D721Med (cell line): ENCODE measurements around the gene IFI16.
"Not testable (repeated sequence)": the region's sequence is repeated elsewhere in the genome, so short reads cannot be mapped to it uniquely, and the experiment has no call there.

Source experiments
- DNase-seq: peaks from one replicate; pipeline ENCODE4 v3.0.0; 2011; ENCODE audit warnings: low spot score; ENCODE audit not compliant: insufficient read length
- FAIRE-seq: peaks from 2 replicates; lab custom pipeline; 2011; peaks lifted over from hg19 to GRCh38; lab: Jason Lieb, UNC
- TF ChIP-seq, protein P1 (sequence below): IDR thresholded peaks from 2 replicates; pipeline ENCODE4 v1.5.1; 2012; ENCODE audit warnings: mild to moderate bottlenecking, control low read depth; ENCODE audit not compliant: insufficient read depth; ENCODE audit errors: missing control alignments

Gene IFI16

DNA sequence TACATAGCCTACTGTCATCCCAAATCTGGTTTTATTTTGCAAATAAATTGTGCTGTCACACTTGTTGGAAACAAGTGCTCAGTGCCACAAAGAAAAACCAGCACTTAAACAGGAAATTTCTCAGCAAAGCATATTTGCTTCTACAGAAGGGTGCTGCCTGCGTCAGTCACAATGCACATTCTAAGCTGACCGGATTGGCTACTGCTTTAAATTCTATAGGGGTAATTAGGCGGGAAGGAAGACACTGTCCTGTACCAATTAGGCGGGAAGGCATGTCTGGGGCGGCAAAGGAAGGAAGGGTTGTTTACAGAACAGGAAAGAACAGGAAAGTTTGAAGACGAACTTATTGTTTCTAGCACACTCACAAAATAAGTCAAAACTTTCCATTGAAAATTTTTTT, 2.8 kb downstream of the IFI16 start:
- DNase-seq: no peak
- TF ChIP-seq, protein P1, sequence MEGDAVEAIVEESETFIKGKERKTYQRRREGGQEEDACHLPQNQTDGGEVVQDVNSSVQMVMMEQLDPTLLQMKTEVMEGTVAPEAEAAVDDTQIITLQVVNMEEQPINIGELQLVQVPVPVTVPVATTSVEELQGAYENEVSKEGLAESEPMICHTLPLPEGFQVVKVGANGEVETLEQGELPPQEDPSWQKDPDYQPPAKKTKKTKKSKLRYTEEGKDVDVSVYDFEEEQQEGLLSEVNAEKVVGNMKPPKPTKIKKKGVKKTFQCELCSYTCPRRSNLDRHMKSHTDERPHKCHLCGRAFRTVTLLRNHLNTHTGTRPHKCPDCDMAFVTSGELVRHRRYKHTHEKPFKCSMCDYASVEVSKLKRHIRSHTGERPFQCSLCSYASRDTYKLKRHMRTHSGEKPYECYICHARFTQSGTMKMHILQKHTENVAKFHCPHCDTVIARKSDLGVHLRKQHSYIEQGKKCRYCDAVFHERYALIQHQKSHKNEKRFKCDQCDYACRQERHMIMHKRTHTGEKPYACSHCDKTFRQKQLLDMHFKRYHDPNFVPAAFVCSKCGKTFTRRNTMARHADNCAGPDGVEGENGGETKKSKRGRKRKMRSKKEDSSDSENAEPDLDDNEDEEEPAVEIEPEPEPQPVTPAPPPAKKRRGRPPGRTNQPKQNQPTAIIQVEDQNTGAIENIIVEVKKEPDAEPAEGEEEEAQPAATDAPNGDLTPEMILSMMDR: no peak
- FAIRE-seq: no peak

DNA sequence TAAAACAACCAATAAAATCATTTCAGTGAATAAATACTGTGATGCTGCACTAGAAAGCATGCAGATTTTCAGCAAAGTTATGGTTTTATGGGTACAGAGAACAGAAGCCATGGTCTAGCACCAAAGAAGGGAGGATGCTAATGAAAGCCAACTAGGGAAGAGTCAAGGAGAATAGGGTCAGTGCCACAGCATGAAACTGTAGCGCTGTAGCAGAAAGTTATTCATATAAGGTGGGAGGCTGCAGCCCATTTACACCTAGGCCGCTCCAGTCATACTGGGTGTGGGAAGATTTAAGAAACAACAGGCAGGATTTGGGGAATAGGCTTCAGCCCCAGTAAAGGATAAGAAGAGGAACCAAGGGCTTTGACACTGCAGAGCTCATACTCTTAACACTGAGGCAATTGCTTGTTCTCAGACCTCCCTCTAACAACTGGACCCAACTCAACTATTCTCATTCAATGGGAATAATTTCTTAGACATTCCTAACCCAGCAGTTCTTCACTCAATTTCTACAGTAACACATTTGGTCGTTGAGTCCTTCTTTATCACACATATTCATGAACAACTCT, 4.4 kb downstream of the IFI16 start:
- TF ChIP-seq, protein P1: no peak
- no peak for DNase-seq
- FAIRE-seq: no peak

DNA sequence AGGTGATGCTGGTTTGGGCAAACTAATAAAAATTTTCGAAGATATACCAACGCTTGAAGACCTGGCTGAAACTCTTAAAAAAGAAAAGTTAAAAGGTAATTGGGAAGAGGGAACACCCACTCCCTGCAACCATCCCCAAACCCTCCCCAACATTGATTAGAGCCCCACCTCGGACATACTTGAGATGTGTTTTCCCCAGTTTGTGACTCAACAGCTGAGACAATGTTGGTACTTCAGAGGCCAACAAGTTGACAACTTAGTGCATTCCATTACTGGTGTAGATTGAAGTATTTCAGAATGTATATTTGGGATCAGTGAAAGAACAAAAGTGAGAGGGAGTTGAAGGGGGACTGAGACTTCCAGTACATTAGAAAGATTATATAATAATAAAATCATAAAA, 5.1 kb downstream of the IFI16 start:
- no peak for FAIRE-seq

DNA sequence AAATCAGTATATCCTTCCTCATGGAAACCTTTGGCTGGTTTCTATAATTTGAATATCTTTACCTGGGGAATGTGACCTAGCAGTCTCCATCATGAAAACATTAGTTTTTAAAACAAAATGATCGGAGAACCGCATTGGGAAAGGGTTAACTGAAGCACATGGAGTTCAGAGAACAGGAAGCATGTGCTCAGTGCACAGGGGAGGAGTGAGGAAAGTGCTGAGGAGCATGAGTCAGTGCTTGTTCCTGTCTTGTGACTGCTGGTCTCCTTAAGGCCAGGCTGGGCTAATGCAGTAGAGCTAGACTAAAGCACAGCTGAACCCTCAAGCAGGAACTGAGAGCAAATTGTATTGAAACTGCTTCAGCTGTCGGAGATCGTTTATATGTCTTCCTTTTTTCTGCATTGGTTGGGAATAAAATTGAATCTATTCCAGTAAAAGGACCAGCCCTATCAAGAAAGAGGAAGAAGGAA, 5.8 kb downstream of the IFI16 start:
- FAIRE-seq (no peak), DNase-seq (no peak)
- TF ChIP-seq, protein P1: no peak

More for the DNA sequence above, 5.1 kb downstream of the IFI16 start:
- no peak for DNase-seq
- TF ChIP-seq, protein P1: no peak

DNA sequence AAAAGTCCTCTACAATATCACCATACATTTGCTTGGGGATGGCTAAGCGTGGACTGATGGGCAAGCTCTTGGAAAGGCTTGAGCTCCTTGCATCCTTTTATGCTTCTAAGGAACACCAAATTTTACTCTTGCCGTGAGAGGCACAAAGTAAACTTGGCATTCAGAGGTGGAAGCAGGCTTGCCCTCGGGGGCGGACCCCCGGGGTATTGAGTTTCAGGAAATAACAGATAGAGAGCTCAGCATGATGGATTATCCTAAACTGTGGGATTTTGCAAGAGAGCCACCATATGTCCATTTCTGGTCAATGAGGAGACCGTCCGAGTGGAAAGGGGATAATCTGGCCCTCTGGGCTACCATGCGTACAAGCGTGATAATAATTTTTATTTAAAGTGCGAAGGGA, 14.0 kb downstream of the IFI16 start:
- DNase-seq: no peak
- no peak for FAIRE-seq
- TF ChIP-seq, protein P1: no peak

DNA sequence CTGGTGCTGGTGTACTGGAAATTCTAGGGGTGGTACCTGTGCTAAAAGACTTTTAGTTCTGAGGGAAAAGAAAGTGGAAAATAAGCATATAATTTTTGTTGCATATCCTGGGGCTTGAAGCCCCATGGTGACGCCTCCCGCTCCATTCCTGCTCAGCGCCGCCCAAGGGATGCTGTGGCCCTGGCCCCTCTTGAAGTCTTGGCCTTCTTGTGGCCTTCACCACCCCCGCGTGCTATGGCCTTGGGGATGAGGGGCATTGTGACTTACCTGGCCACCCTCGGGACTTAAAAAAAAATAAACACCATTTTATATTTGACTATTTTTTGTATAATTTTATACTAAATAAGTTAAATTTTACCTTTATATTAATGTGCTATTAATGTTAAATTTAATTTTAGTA, 15.3 kb downstream of the IFI16 start:
- TF ChIP-seq, protein P1: no peak
- FAIRE-seq (no peak), DNase-seq (no peak)

DNA sequence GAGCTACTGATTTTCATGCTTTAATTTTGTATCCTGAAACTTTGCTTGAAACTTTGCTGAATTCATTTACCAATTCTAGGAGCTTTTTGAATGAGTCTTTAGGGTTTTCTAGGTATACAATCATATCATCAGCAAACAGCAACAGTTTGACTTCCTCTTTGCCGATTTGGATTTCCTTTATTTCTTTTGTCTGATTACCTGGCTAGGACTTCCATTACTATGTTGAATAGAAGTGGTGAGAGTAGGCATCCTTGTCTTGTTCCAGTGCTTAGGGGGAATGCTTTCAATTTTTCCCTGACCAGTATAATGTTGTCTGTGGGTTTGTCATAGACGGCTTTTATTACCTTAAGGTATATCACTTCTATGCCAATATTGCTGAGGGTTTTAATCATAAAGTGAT, 17.1 kb downstream of the IFI16 start:
- not testable (repeated sequence) for DNase-seq, FAIRE-seq

DNA sequence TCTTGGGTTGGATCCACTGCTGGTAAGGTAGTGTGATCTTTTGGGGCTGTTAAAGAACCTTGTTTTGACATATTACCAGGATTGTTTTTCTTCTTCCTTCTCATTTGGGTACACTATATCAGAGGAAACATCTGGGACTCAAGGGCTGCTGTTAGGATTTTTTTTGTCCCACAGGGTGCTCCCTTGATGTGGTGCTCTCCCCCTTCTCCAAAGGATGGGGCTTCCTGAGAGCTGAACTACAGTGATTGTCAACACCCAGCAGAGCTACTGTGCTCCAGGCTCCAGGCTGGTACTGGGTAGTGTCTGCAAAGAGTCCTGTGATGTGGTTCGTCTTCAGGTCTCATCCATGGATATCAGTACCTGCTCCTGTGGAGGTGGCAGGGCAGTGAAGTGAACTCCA, 20.6 kb downstream of the IFI16 start:
- TF ChIP-seq, protein P1: no peak
- DNase-seq (no peak), FAIRE-seq (no peak)
